Measurements from ENCODE around the gene PKNOX1.

Gene PKNOX1

GRCh38 chr21:43004926-43005325, 30.6 kb downstream of the PKNOX1 start:
- no peak for TF ChIP-seq ZFX (IDR thresholded peaks at IDR 0.05)
- no peak for TF ChIP-seq CTCF (conservative IDR thresholded peaks at IDR 0.05)
- no peak overlapping the region for H3K27ac ChIP-seq

DNA sequence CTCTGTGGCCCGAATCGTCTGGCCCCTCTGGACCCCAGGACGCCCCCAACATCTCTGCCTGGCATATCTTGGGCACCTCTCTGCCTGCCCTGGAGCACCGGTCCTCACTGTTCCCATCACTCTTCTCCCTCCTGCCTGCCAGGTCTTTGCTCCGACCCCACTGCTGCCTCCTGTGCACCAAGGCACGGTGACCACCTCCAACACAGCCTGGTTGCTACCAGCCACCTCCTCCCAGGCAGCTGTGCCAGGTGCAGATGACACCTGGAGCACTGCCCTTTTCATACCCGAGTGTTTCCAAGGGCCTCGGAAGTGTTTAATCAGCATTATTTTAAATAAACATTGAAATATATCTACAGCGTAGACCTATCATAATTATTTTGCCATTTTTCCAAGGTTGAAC, 31.3 kb downstream of the PKNOX1 start:
- no peak overlapping the region for H3K27ac ChIP-seq
- no peak for TF ChIP-seq ZFX (IDR thresholded peaks at IDR 0.05)
- TF ChIP-seq CTCF (conservative IDR thresholded peaks at IDR 0.05) = no peak

GRCh38 chr21:43006051-43006873, 31.9 kb downstream of the PKNOX1 start:
- peak overlapping the region; percentile 27; the same call in 1 of the 2 replicates for H3K27ac ChIP-seq

GRCh38 chr21:43006874-43007208, 32.5 kb downstream of the PKNOX1 start:
- TF ChIP-seq ZFX (IDR thresholded peaks at IDR 0.05) = no peak
- no peak for TF ChIP-seq CTCF (conservative IDR thresholded peaks at IDR 0.05)
- H3K27ac ChIP-seq = peak overlapping the region; percentile 27; the same call in 1 of the 2 replicates

- TF ChIP-seq CTCF (conservative IDR thresholded peaks at IDR 0.05) (no peak), ZFX (IDR thresholded peaks at IDR 0.05) (no peak)
- H3K27ac ChIP-seq = no peak overlapping the region
These were observed 38.2 kb downstream of the PKNOX1 start for GRCh38 chr21:43012596-43012995.

DNA sequence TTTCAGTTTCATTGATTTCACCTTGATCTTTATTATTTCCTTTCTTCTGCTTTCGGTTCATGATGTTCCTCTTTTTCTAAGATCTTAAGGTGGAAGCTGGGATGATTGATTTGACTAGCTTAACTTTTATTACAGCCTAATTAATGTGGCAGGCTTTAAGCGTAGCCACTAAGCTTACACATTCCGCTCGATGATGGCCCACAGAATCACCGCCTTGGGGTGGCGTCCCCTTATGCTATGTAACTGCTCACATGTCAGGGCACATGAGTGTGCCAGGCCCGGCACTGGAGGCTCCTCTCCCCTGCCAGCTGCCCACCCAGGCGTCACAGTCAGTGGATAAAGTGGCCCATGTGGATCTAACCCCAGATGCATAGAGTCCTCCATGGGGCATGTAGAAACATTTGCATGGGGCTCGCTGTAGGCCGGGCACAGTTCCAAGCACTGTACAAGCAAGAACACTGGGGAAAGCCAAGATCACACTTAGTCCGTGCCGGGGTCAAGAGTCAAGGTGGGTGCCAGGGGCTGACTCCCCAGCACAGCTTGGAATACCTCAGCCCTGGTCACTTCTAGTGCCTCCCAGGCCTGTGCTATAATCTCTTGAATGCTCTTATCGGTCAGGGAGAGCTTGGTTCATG, 41.7 kb downstream of the PKNOX1 start:
- TF ChIP-seq CTCF (conservative IDR thresholded peaks at IDR 0.05) (no peak), ZFX (IDR thresholded peaks at IDR 0.05) (no peak)
- no peak overlapping the region for H3K27ac ChIP-seq

DNA sequence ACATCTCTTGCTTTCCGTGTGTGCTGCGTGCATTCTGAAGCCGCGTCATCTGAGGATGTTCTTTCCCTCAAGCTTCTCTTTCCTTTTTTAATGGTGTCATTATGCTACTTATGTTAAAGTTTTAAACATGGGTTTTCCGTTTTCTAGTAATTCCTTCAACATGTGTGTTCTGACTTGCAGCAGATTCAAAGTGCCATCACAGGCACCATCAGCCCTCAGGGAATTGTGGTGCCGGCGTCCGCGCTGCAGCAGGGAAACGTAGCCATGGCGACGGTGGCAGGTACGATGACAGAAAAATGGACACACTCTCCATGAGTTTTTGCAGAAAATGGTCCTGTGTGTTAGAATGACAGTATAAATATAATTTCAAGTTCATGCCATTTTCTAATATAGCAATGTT, 42.4 kb downstream of the PKNOX1 start:
- no peak overlapping the region for H3K27ac ChIP-seq
- no peak for TF ChIP-seq ZFX (IDR thresholded peaks at IDR 0.05)
- TF ChIP-seq CTCF (conservative IDR thresholded peaks at IDR 0.05) = no peak
